ENCODE data around the gene TPCN2. TPM values are rescaled to one million over a fixed set of nuclear protein-coding genes. Genes with fewer than 3 reads are reported as not detected.

Gene TPCN2
- total RNA-seq, 1 experiment from 2014 or later, result 15.2 TPM

GRCh38 chr11:69003301-69003865 lies 45.3 kb upstream of the TPCN2 start (continued):
- TF ChIP-seq YY1 (IDR thresholded peaks at IDR 0.05; ENCODE audit: extremely low read depth, insufficient replicate concordance, low read depth, low read length), result no peak

GRCh38 chr11:69003866-69004367 lies 44.8 kb upstream of the TPCN2 start:
- H3K27ac ChIP-seq (ENCODE audit: low read depth, low read length), result no peak overlapping the region
- ATAC-seq (no peak), DNase-seq (ENCODE audit: low read depth, low spot score) (no peak)
- peaks cover 12 to 35% of the 10 kb centered on the region in 2 experiments for H3K4me1 ChIP-seq (ENCODE audit: control insufficient read depth in 1 of 2, insufficient read depth in 2 of 2, low read length in 2 of 2)
- no peak overlapping the region for H3K9ac ChIP-seq (ENCODE audit: low read length)
- TF ChIP-seq RAD21 (IDR thresholded peaks at IDR 0.05; ENCODE audit: low read depth) (no peak), EGR1 (IDR thresholded peaks at IDR 0.05; ENCODE audit: low read depth) (no peak), CTCF (IDR thresholded peaks at IDR 0.05 in 2 of 3, conservative IDR thresholded peaks at IDR 0.05 in 1 of 3; ENCODE audit: borderline replicate concordance in 1 of 3, insufficient read depth in 1 of 3, low read depth in 2 of 3, low read length in 2 of 3) (no peak), ATF3 (IDR thresholded peaks at IDR 0.05) (no peak), CBX3 (IDR thresholded peaks at IDR 0.05; ENCODE audit: low read depth) (no peak), EZH2 (IDR thresholded peaks at IDR 0.05) (no peak), ZBTB33 (IDR thresholded peaks at IDR 0.05; ENCODE audit: extremely low read depth, insufficient replicate concordance, low read length) (no peak), JUND (IDR thresholded peaks at IDR 0.05) (no peak), SRF (IDR thresholded peaks at IDR 0.05; ENCODE audit: low read depth) (no peak), SP1 (IDR thresholded peaks at IDR 0.05; ENCODE audit: low read depth) (no peak), FOSL1 (IDR thresholded peaks at IDR 0.05; ENCODE audit: low read depth) (no peak), POLR2A (IDR thresholded peaks at IDR 0.05; ENCODE audit: borderline replicate concordance, extremely low read depth, insufficient read depth, insufficient read length) (no peak), REST (IDR thresholded peaks at IDR 0.05; ENCODE audit: low read depth) (no peak)
- no peak overlapping the region for H2AFZ ChIP-seq (ENCODE audit: low read depth, low read length, poor library complexity, severe bottlenecking)
- no TSS peak for BruUV-seq (replicated peaks)
- H3K4me3 ChIP-seq (replicated peaks in 1 of 2; ENCODE audit: low read depth in 1 of 2, low read length in 2 of 2), result no peak overlapping the region
- no peaks in the 10 kb centered on the region for H3K79me2 ChIP-seq (ENCODE audit: insufficient read depth, low read length)
- H3K27me3 ChIP-seq (ENCODE audit: insufficient read depth, low read length), result no peaks in the 10 kb centered on the region
- POLR2A ChIA-PET, result no interaction called here
- no peaks in the 10 kb centered on the region for H4K20me1 ChIP-seq (ENCODE audit: insufficient read depth)
- H3K4me2 ChIP-seq (ENCODE audit: low read length), result no peak overlapping the region
- intact Hi-C loops (cut with micrococcal nuclease), result no loop called here
- no peaks in the 10 kb centered on the region for H3K36me3 ChIP-seq (ENCODE audit: control insufficient read depth in 1 of 2, insufficient read depth in 2 of 2, low read length in 2 of 2)
- RAD21 ChIA-PET (ENCODE audit: low non-redundant PET in 1 of 2, low total read pairs in 2 of 2, uncharacterized antibody in 2 of 2, unreplicated experiment in 2 of 2), result no interaction called here
- CTCF ChIA-PET, result no interaction called here
- H3K9me2 ChIP-seq (ENCODE audit: insufficient read depth), result no peaks in the 10 kb centered on the region
- no peaks in the 10 kb centered on the region for H3K9me3 ChIP-seq (ENCODE audit: control insufficient read depth in 1 of 2, insufficient read depth in 1 of 2, low read depth in 1 of 2, low read length in 2 of 2)
